H9 (cell line): ENCODE results near the gene ACTN1. TPM values are rescaled to one million over a fixed set of nuclear protein-coding genes. Genes with fewer than 3 reads are reported as not detected.

Experiments used
- DNase-seq: peaks from one replicate; pipeline ENCODE4 v3.0.0-alpha.2; 2017
- H2AFZ ChIP-seq: one replicate; pipeline ENCODE4 v1.6.1; 2013; ENCODE audit warnings: mild to moderate bottlenecking, low read length, control low read depth, moderate library complexity
- H2AK5ac ChIP-seq: 2 replicates; pipeline ENCODE4 v1.6.1; 2013; ENCODE audit warnings: low read length, control low read depth, mixed read lengths; ENCODE audit not compliant: insufficient read length
- H2BK120ac ChIP-seq: one replicate; pipeline ENCODE4 v1.6.1; 2013; ENCODE audit warnings: low read depth, mild to moderate bottlenecking, low read length, control low read depth, inconsistent platforms; ENCODE audit not compliant: poor library complexity, severe bottlenecking
- H2BK12ac ChIP-seq: 2 replicates; pipeline ENCODE4 v1.6.1; 2013; ENCODE audit warnings: low read length, control low read depth, mixed read lengths, low read depth; ENCODE audit not compliant: insufficient read length
- H2BK15ac ChIP-seq: 2 replicates; pipeline ENCODE4 v1.6.1; 2013; ENCODE audit warnings: low read depth, low read length, control low read depth
- H2BK20ac ChIP-seq: one replicate; pipeline ENCODE4 v1.6.1; 2013; ENCODE audit warnings: low read depth, mild to moderate bottlenecking, low read length, control low read depth, inconsistent platforms; ENCODE audit not compliant: poor library complexity, severe bottlenecking
- H2BK5ac ChIP-seq: 2 replicates; pipeline ENCODE4 v1.6.1; 2013; ENCODE audit warnings: low read length, control low read depth, mixed read lengths; ENCODE audit not compliant: insufficient read length
- H3K14ac ChIP-seq: 2 replicates; pipeline ENCODE4 v1.6.1; 2013; ENCODE audit warnings: low read length, control low read depth; ENCODE audit not compliant: insufficient read depth
- H3K18ac ChIP-seq: 2 replicates; pipeline ENCODE4 v1.6.1; 2013; ENCODE audit warnings: low read depth, mild to moderate bottlenecking, mixed read lengths, low read length, control low read depth; ENCODE audit not compliant: insufficient read length
- H3K23ac ChIP-seq: 2 replicates; pipeline ENCODE4 v1.6.1; 2013; ENCODE audit warnings: low read length, control low read depth, mixed read lengths, low read depth; ENCODE audit not compliant: insufficient read length
- H3K23me2 ChIP-seq: 2 replicates; pipeline ENCODE4 v1.6.1; 2013; ENCODE audit warnings: low read depth, mild to moderate bottlenecking, mixed read lengths, low read length, control low read depth; ENCODE audit not compliant: insufficient read length, poor library complexity, severe bottlenecking
- H3K27ac ChIP-seq: 2 replicates; pipeline ENCODE4 v1.5.1; 2013; ENCODE audit warnings: low read length, control low read depth, mixed read lengths, low read depth; ENCODE audit not compliant: insufficient read length
- H3K27me3 ChIP-seq: 2 replicates; pipeline ENCODE4 v1.6.1; 2013; ENCODE audit warnings: low read length, control low read depth, inconsistent platforms; ENCODE audit not compliant: insufficient read depth
- H3K4ac ChIP-seq: 2 replicates; pipeline ENCODE4 v1.6.1; 2013; ENCODE audit warnings: low read depth, mild to moderate bottlenecking, control low read depth, inconsistent platforms, low read length, moderate library complexity
- H3K4me1 ChIP-seq: 2 replicates; pipeline ENCODE4 v1.6.1; 2013; ENCODE audit warnings: low read length, control low read depth, inconsistent platforms; ENCODE audit not compliant: insufficient read depth
- H3K4me2 ChIP-seq: 2 replicates; pipeline ENCODE4 v1.6.1; 2013; ENCODE audit warnings: low read length, control low read depth, mixed read lengths; ENCODE audit not compliant: insufficient read length, insufficient read depth
- H3K56ac ChIP-seq: 2 replicates; pipeline ENCODE4 v1.6.1; 2013; ENCODE audit warnings: low read depth, mild to moderate bottlenecking, mixed read lengths, low read length, control low read depth; ENCODE audit not compliant: insufficient read length
- H3K79me1 ChIP-seq: 2 replicates; pipeline ENCODE4 v1.6.1; 2013; ENCODE audit warnings: low read depth, mild to moderate bottlenecking, moderate library complexity, low read length, control low read depth, inconsistent platforms; ENCODE audit not compliant: insufficient read depth, poor library complexity, severe bottlenecking
- H3K79me2 ChIP-seq: 2 replicates; pipeline ENCODE4 v1.6.1; 2013; ENCODE audit warnings: low read length, control low read depth, inconsistent platforms; ENCODE audit not compliant: insufficient read depth
- H3K9ac ChIP-seq: 2 replicates; pipeline ENCODE4 v1.6.1; 2013; ENCODE audit warnings: low read length, control low read depth, mixed read lengths; ENCODE audit not compliant: insufficient read length; ENCODE audit errors: extremely low read depth
- H3K9me3 ChIP-seq: one replicate; pipeline ENCODE4 v1.6.1; 2013; ENCODE audit warnings: low read depth, low read length, inconsistent platforms; ENCODE audit not compliant: control insufficient read depth
- H3T11ph ChIP-seq: one replicate; pipeline ENCODE4 v1.6.1; 2013; ENCODE audit warnings: mild to moderate bottlenecking, low read length, control low read depth, inconsistent platforms
- H4K20me1 ChIP-seq: one replicate; pipeline ENCODE4 v1.6.1; 2013; ENCODE audit not compliant: control insufficient read depth, insufficient read length, insufficient read depth
- H4K5ac ChIP-seq: 2 replicates; pipeline ENCODE4 v1.6.1; 2013; ENCODE audit warnings: low read depth, mild to moderate bottlenecking, mixed read lengths, low read length, control low read depth; ENCODE audit not compliant: insufficient read length
- H4K8ac ChIP-seq: replicated peaks from 2 replicates; pipeline ENCODE4 v1.6.1; 2013; ENCODE audit warnings: low read length, control low read depth, mixed read lengths, low read depth; ENCODE audit not compliant: insufficient read length
- H4K91ac ChIP-seq: 2 replicates; pipeline ENCODE4 v1.6.1; 2013; ENCODE audit warnings: low read depth, mild to moderate bottlenecking, moderate library complexity, mixed read lengths, low read length, control low read depth; ENCODE audit not compliant: insufficient read length
- H3K27ac Mint-ChIP-seq, 3 experiments: 2 replicates in 2 of 3; 3 replicates in 1 of 3; pipeline ENCODE4 v1.8.0; 2020 to 2021; ENCODE audit warnings: mixed read lengths in 3 of 3, mild to moderate bottlenecking in 1 of 3, moderate library complexity in 1 of 3
- H3K27me3 Mint-ChIP-seq: 2 replicates; pipeline ENCODE4 v1.8.0; 2021; ENCODE audit warnings: low read depth, mild to moderate bottlenecking, moderate library complexity, mixed read lengths
- H3K36me3 Mint-ChIP-seq, 3 experiments: 2 replicates in 2 of 3; 3 replicates in 1 of 3; pipeline ENCODE4 v1.8.0; 2020 to 2021; ENCODE audit warnings: low read depth in 3 of 3, mixed read lengths in 3 of 3; ENCODE audit not compliant: insufficient read depth in 1 of 3
- H3K4me1 Mint-ChIP-seq, 2 experiments: 2 replicates each; pipeline ENCODE4 v1.8.0; 2020; ENCODE audit warnings: mixed read lengths in 2 of 2
- H3K4me3 Mint-ChIP-seq, 2 experiments: 2 replicates in 1 of 2; 3 replicates in 1 of 2; pipeline ENCODE4 v1.8.0; 2020 to 2021; ENCODE audit warnings: mild to moderate bottlenecking in 2 of 2, mixed read lengths in 2 of 2, moderate library complexity in 1 of 2
- H3K9me3 Mint-ChIP-seq, 2 experiments: 2 replicates in 1 of 2; 3 replicates in 1 of 2; pipeline ENCODE4 v1.8.0; 2020; ENCODE audit warnings: mild to moderate bottlenecking in 2 of 2, mixed read lengths in 2 of 2, moderate library complexity in 1 of 2
- CTCF ChIP-seq: fragments of 200-600 bp; sonication (generic); conservative IDR thresholded peaks from 3 replicates; pipeline ENCODE4 v1.8.0; 2021; ENCODE audit warnings: antibody characterized with exemption, mild to moderate bottlenecking
- WGBS: extraction: QIAGEN DNeasy Blood & Tissue Kit; methylation state at CpG from one replicate; pipeline ENCODE4 v1.1.7; 2013; ENCODE audit warnings: missing lambda C conversion rate, low lambda C conversion rate, mixed read lengths; ENCODE audit not compliant: insufficient read length; ENCODE audit errors: extremely low coverage; 5-methylcytosine and 5-hydroxymethylcytosine counted together
- total RNA-seq: library from RNA; stranded (reverse); gene quantifications from 2 replicates; pipeline ENCODE4 v1.2.1, GENCODE V29; 2021

The ACTN1 gene
- total RNA-seq, 1 experiment from 2014 or later, result 219 TPM

GRCh38 chr14:68910540-68910939, 68.6 kb downstream of the ACTN1 start:
- Histone ChIP-seq H3K9me3 (no peaks in the 10 kb centered on the region), H3K4ac (no peak overlapping the region), H2BK12ac (no peak overlapping the region), H4K8ac (no peak overlapping the region), H3K23ac (no peak overlapping the region), H3K14ac (no peak overlapping the region), H4K5ac (no peak overlapping the region), H4K20me1 (no peaks in the 10 kb centered on the region), H3K79me1 (no peaks in the 10 kb centered on the region), H2AFZ (no peak overlapping the region), H3K4me1 (no peaks in the 10 kb centered on the region), H3K27ac (no peak overlapping the region), H2BK5ac (no peak overlapping the region), H2BK15ac (no peak overlapping the region), H2BK20ac (no peak overlapping the region), H3K23me2 (no peaks in the 10 kb centered on the region), H2AK5ac (no peak overlapping the region), H3K79me2 (no peaks in the 10 kb centered on the region; the same call in 1 of the 2 replicates), H2BK120ac (no peak overlapping the region), H3K9ac (no peak overlapping the region), H3T11ph (no peak overlapping the region), H4K91ac (no peak overlapping the region), H3K27me3 (no peaks in the 10 kb centered on the region), H3K56ac (no peak overlapping the region), H3K18ac (no peak overlapping the region), H3K4me2 (no peak overlapping the region)
- Mint-ChIP-seq H3K27ac (no peak overlapping the region), H3K36me3 (peaks cover 34 to 77% (median 61%) of the 10 kb centered on the region in 3 experiments), H3K4me3 (no peak overlapping the region), H3K4me1 (peaks cover 4 to 7% of the 10 kb centered on the region in 2 experiments; a peak in 3 of 4 replicates), H3K9me3 (no peaks in the 10 kb centered on the region), H3K27me3 (no peaks in the 10 kb centered on the region)
- no peak for DNase-seq
- TF ChIP-seq CTCF, result no peak
- whole genome bisulfite sequencing, result no CpG with 5 or more reads among the region's 9 CpGs
